ENCODE data around the gene PELO.
"Not testable (repeated sequence)": the region's sequence is repeated elsewhere in the genome, so short reads cannot be mapped to it uniquely, and the experiment has no call there.

DNA sequence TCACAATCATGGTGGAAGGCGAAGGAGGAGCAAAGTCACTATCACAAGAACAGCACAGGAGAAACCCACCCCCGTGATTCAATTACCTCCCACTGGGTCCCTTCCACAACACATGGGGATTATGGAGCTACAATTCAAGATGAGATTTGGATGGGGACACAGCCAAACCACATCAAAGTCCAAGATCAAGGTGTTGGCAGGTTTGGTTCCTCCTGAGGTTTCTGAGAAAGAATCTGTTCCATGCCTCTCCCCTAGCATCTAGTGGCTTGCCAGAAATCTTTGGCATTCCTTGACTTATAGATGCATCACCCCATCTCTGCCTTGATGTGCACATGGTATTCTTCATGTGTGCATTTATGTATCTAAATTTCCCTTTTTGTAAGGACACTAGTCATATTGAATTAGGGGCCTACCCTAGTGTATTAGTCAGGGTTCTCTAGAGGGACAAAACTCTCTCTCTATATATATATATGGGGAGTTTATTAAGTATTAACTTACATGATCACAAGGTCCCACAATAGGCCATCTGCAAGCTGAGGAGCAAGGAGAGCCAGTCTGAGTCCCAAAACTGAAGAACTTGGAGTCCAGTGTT, 42.8 kb upstream of the PELO start:
- not testable (repeated sequence) for TF ChIP-seq FOXA1 (IDR thresholded peaks at IDR 0.05); SUZ12 (IDR thresholded peaks at IDR 0.05); HDGF (IDR thresholded peaks at IDR 0.05; ENCODE audit: borderline replicate concordance); ELF4 (IDR thresholded peaks at IDR 0.05); FOXM1 (IDR thresholded peaks at IDR 0.05; ENCODE audit: borderline replicate concordance); NFRKB (IDR thresholded peaks at IDR 0.05)

All from HEK293T (cell line).